Esophagus muscularis mucosa (tissue), 4 donors: ENCODE data around the gene EFHC2. TPM values are rescaled to one million over a fixed set of nuclear protein-coding genes. Genes with fewer than 3 reads are reported as not detected.

Source experiments
- DNase-seq: peaks from one replicate; pipeline ENCODE4 v3.0.0-alpha.2; 2017; ENCODE audit errors: extremely low spot score
- H3K27ac ChIP-seq, 4 donors: fragments of 200-600 bp; sonication (generic); replicated peaks in 1 of 4; 1 replicate in 3 of 4; 2 replicates in 1 of 4; pipeline ENCODE4 v1.5.1; 2016 to 2019; ENCODE audit warnings: mild to moderate bottlenecking in 1 of 4
- H3K27me3 ChIP-seq, 4 donors: fragments of 200-600 bp; sonication (generic); one replicate each; pipeline versions ENCODE4 v1.5.1 to v1.6.0; 2016 to 2019
- H3K36me3 ChIP-seq, 4 donors: fragments of 200-600 bp; sonication (generic); one replicate each; pipeline ENCODE4 v1.5.1; 2016 to 2019
- H3K4me1 ChIP-seq, 4 donors: fragments of 200-600 bp; sonication (generic); one replicate each; pipeline ENCODE4 v1.5.1; 2016 to 2019
- H3K4me3 ChIP-seq, 4 donors: fragments of 200-600 bp; sonication (generic); 1 replicate in 2 of 4; 2 replicates in 2 of 4; pipeline ENCODE4 v1.5.1; 2016 to 2019; ENCODE audit warnings: mild to moderate bottlenecking in 4 of 4, moderate library complexity in 1 of 4
- H3K9me3 ChIP-seq, 4 donors: fragments of 200-600 bp; sonication (generic); 1 replicate in 3 of 4; 2 replicates in 1 of 4; pipeline ENCODE4 v1.5.1; 2016 to 2019
- EP300 ChIP-seq: sonication (generic); formaldehyde crosslinking; IDR thresholded peaks from one replicate; pipeline ENCODE4 v1.6.1; 2017; ENCODE audit warnings: antibody characterized with exemption
- POLR2A ChIP-seq: fragments of 450-650 bp; IDR thresholded peaks from one replicate; pipeline ENCODE4 v1.6.1; 2017; ENCODE audit warnings: antibody characterized with exemption, moderate library complexity, mild to moderate bottlenecking, low read depth
- POLR2AphosphoS5 ChIP-seq, 2 donors: sonication (generic); formaldehyde crosslinking; IDR thresholded peaks; one replicate each; pipeline ENCODE4 v1.6.1; 2017; ENCODE audit warnings: antibody characterized with exemption in 2 of 2
- WGBS: methylation state at CpG from one replicate; pipeline ENCODE4 v1.1.5; 2018; 5-methylcytosine and 5-hydroxymethylcytosine counted together
- intact Hi-C: fragments of 100-400 bp; cut with DNase I; formaldehyde crosslinking; loops from one replicate; pipeline ENCODE4 v1.15.1; 2023
- total RNA-seq, 4 donors: library from RNA; depleted of rRNA; stranded (reverse); fragments of >200 nt; gene quantifications; one replicate each; pipeline versions ENCODE4 v1.1.0 to v1.2.1, GENCODE V29; 2016
- TF ChIP-seq, protein P1 (sequence below), 3 experiments: fragments of 200-600 bp in 2 of 3; fragments of 450-650 bp in 1 of 3; sonication (generic) in 2 of 3; IDR thresholded peaks; one replicate each; pipeline ENCODE4 v1.5.1; 2017 to 2019; ENCODE audit warnings: antibody characterized with exemption in 3 of 3, mild to moderate bottlenecking in 2 of 3, moderate library complexity in 1 of 3

Gene EFHC2
- total RNA-seq, 4 donors from 2014 or later: 2.6 to 4.6 (median 3.1) TPM

DNA sequence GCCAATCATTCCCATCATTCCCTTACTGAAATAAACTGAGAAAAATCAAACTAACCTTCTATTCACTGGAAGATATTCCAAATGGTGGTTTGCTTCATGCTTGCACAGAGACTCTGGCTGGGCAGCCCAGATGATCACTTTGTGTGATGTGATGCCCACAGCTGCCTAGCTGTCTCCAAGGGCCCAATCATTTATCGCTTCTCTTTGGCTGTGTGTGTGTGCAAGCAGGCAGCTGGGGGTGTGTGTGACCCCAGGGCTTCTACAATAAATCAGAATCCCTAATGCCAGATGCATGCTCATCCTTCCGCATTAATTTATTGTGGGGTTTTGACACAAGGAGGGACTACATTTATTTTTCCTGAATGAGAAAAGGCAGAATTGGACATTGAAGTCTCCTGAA, 230.1 kb downstream of the EFHC2 start:
- Histone ChIP-seq H3K4me3 (no peak overlapping the region), H3K27ac (no peak overlapping the region), H3K36me3 (no peaks in the 10 kb centered on the region), H3K27me3 (no peaks in the 10 kb centered on the region), H3K4me1 (no peaks in the 10 kb centered on the region), H3K9me3 (no peaks in the 10 kb centered on the region)
- WGBS: 89% methylated on average over 2 of the region's 2 CpGs
- intact Hi-C loops: no loop called here
- DNase-seq: no peak
- no peak for TF ChIP-seq POLR2A
- no peak for TF ChIP-seq EP300

DNA sequence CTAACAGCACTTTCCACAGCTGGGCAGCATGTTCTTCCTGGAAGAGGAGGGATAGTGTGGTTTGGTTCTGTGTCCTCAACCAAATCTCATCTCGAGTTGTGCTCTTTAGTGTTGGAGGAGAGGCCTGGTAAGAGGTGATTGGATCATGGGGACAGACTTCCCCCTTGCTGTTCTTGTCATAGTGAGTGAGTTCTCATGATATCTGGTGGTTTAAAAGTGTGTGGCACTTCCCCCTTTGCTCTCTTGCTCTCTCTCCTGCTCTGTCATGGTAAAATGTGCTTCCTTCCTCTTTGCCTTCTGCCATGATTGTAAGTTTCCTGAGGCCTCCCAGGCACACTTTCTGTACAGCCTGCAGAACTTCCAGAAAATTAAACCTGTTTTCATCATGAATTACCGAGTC, 236.6 kb downstream of the EFHC2 start:
- Histone ChIP-seq H3K36me3 (no peaks in the 10 kb centered on the region), H3K27me3 (no peaks in the 10 kb centered on the region), H3K4me1 (no peaks in the 10 kb centered on the region), H3K27ac (no peak overlapping the region), H3K9me3 (no peaks in the 10 kb centered on the region), H3K4me3 (no peak overlapping the region)
- TF ChIP-seq, protein P1, sequence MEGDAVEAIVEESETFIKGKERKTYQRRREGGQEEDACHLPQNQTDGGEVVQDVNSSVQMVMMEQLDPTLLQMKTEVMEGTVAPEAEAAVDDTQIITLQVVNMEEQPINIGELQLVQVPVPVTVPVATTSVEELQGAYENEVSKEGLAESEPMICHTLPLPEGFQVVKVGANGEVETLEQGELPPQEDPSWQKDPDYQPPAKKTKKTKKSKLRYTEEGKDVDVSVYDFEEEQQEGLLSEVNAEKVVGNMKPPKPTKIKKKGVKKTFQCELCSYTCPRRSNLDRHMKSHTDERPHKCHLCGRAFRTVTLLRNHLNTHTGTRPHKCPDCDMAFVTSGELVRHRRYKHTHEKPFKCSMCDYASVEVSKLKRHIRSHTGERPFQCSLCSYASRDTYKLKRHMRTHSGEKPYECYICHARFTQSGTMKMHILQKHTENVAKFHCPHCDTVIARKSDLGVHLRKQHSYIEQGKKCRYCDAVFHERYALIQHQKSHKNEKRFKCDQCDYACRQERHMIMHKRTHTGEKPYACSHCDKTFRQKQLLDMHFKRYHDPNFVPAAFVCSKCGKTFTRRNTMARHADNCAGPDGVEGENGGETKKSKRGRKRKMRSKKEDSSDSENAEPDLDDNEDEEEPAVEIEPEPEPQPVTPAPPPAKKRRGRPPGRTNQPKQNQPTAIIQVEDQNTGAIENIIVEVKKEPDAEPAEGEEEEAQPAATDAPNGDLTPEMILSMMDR (IDR thresholded peaks at IDR 0.05): no peak
- TF ChIP-seq POLR2AphosphoS5 (IDR thresholded peaks at IDR 0.05): no peak
- TF ChIP-seq EP300: no peak
- TF ChIP-seq POLR2A: no peak
- DNase-seq: no peak
- WGBS: 56% methylated on average over 2 of the region's 2 CpGs
- intact Hi-C loops: no loop called here

DNA sequence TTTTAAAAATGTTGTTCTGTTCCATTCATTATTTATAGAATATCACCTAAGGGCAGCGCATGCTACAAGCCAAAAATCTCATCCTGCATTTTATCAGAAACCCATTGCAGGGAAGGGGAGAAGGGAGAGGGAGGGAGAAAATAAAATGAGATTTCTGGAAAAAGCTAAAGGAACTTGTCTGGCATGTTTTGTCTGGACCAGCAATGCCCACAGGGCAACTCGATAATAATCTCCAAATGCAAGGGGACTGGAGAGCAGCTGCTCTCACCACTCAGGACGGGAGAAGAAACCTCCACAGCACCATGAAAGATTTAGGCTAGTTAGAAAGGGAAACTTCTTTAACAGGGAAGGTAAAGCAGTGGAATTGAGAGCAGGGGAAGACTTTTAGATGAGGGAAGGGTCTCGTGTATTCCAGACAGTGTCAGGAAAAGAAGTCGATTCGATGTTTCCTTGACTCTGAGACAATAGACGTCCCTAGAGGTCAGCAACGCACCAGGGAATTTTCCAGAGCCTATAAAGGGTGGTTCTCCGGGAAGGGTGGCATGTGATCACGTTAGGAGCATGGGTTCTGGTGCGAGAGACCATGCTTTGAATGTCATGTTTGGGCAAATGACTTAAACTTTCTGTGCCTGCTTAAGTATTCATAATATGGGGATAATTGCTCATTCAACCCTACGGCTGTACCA, 238.1 kb downstream of the EFHC2 start:
- Histone ChIP-seq H3K4me3 (no peak overlapping the region), H3K4me1 (no peaks in the 10 kb centered on the region), H3K36me3 (no peaks in the 10 kb centered on the region), H3K9me3 (no peaks in the 10 kb centered on the region), H3K27ac (no peak overlapping the region), H3K27me3 (no peaks in the 10 kb centered on the region)
- intact Hi-C loops: no loop called here
- TF ChIP-seq POLR2AphosphoS5 (IDR thresholded peaks at IDR 0.05) (no peak), POLR2A (no peak)
- TF ChIP-seq, protein P1 (IDR thresholded peaks at IDR 0.05): no peak
- no peak for DNase-seq
- 67% methylated on average over 12 of the region's 12 CpGs for WGBS

DNA sequence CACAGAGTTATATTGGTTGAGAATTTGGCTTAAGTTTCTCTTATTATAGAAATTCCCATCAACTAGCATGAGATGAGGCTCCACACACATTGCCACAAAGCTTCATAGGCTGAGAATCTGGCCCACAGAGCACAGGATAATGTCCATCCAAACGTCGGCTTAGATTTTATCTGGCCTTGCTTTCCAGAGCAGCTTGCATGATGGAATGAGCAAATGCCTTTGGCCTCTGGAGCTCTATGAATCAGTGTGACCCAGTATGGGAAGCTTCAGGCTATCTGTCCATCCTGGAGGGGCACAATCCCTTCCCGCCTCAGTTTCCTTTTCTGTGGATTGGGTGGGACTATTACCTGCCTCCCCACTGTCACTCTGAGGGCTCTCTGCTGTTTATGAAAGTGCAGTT, 238.8 kb downstream of the EFHC2 start:
- H3K36me3 ChIP-seq: no peaks in the 10 kb centered on the region
- no peak for DNase-seq
- no peaks in the 10 kb centered on the region for H3K4me1 ChIP-seq
- intact Hi-C loops: no loop called here
- no peak overlapping the region for H3K4me3 ChIP-seq
- TF ChIP-seq, protein P1 (IDR thresholded peaks at IDR 0.05): no peak
- TF ChIP-seq POLR2A (no peak), EP300 (no peak), POLR2AphosphoS5 (IDR thresholded peaks at IDR 0.05) (no peak)
- 77% methylated on average over 3 of the region's 3 CpGs for WGBS
- no peaks in the 10 kb centered on the region for H3K27me3 ChIP-seq
- H3K9me3 ChIP-seq: no peaks in the 10 kb centered on the region
- no peak overlapping the region for H3K27ac ChIP-seq

DNA sequence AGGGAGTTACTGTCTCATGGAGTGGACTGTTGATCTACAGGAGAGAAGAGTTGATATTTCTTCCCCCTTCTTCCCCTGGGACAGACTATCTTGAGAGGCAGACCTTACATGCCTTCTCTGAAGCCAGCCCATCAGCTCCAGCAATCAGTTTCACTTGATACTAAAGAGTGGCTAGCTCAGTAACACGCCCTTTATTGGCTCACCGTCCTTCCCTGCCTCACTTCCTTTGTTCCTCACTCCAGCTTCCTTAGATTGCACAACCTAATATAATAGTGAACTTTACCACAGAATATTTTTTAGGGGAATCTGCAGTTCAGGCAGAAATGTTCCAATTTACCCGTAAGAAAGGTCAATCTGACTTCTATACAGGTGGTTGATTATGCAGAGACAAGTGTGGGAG, 242.2 kb downstream of the EFHC2 start:
- Histone ChIP-seq H3K4me1 (no peaks in the 10 kb centered on the region), H3K27ac (no peak overlapping the region), H3K27me3 (no peaks in the 10 kb centered on the region), H3K36me3 (no peaks in the 10 kb centered on the region), H3K4me3 (no peak overlapping the region), H3K9me3 (no peaks in the 10 kb centered on the region)
- intact Hi-C loops: no loop called here
- WGBS: 69% methylated on average over 3 of the region's 3 CpGs
- TF ChIP-seq EP300: no peak
- TF ChIP-seq POLR2A: no peak
- TF ChIP-seq POLR2AphosphoS5 (IDR thresholded peaks at IDR 0.05): no peak
- TF ChIP-seq, protein P1 (IDR thresholded peaks at IDR 0.05): no peak
- no peak for DNase-seq
